Muscle of leg (tissue), 11 donors: Measurements from ENCODE around the gene EP300. TPM values are rescaled to one million over a fixed set of nuclear protein-coding genes. Genes with fewer than 3 reads are reported as not detected.
"Not testable (repeated sequence)": the region's sequence is repeated elsewhere in the genome, so short reads cannot be mapped to it uniquely, and the experiment has no call there.

Source experiments
- DNase-seq: peaks from one replicate; pipeline ENCODE4 v3.0.0; 2013
- H3K27ac ChIP-seq: one replicate; pipeline ENCODE4 v1.5.1; 2013; ENCODE audit warnings: mild to moderate bottlenecking, low read length, control low read depth
- H3K27me3 ChIP-seq: one replicate; pipeline ENCODE4 v1.6.1; 2013; ENCODE audit warnings: low read length; ENCODE audit not compliant: control insufficient read depth, insufficient read depth
- H3K36me3 ChIP-seq: one replicate; pipeline ENCODE4 v1.6.1; 2013; ENCODE audit warnings: low read length; ENCODE audit not compliant: control insufficient read depth, insufficient read depth
- H3K4me1 ChIP-seq: one replicate; pipeline ENCODE4 v1.6.1; 2013; ENCODE audit warnings: low read length; ENCODE audit not compliant: control insufficient read depth, insufficient read depth
- H3K4me3 ChIP-seq: one replicate; pipeline ENCODE4 v1.5.1; 2013; ENCODE audit warnings: low read length, control low read depth
- H3K9me3 ChIP-seq: replicated peaks from 2 replicates; pipeline ENCODE4 v1.6.1; 2013; ENCODE audit warnings: low read depth, low read length; ENCODE audit not compliant: control insufficient read depth
- WGBS: methylation state at CpG from one replicate; pipeline ENCODE4 v1.1.5; 2013; ENCODE audit warnings: missing lambda C conversion rate; ENCODE audit not compliant: insufficient coverage; 5-methylcytosine and 5-hydroxymethylcytosine counted together
- polyA plus RNA-seq, 8 donors: library from polyadenylated mRNA; unstranded; fragments of 120-200 nt; gene quantifications; one replicate each; pipeline versions ENCODE4 v1.2.1 to v1.2.3, GENCODE V29; 2013; ENCODE audit warnings: inconsistent platforms in 1 of 8, low replicate concordance in 1 of 8; ENCODE audit not compliant: insufficient read length in 8 of 8, insufficient read depth in 1 of 8
- total RNA-seq: library from RNA; stranded (reverse); fragments of 120-200 nt; gene quantifications from one replicate; pipeline ENCODE4 v1.2.4, GENCODE V29; 2013

The EP300 gene
- total and polyA plus RNA-seq, 9 donors, result 27.6 to 48.0 (median 34.8) TPM

DNA sequence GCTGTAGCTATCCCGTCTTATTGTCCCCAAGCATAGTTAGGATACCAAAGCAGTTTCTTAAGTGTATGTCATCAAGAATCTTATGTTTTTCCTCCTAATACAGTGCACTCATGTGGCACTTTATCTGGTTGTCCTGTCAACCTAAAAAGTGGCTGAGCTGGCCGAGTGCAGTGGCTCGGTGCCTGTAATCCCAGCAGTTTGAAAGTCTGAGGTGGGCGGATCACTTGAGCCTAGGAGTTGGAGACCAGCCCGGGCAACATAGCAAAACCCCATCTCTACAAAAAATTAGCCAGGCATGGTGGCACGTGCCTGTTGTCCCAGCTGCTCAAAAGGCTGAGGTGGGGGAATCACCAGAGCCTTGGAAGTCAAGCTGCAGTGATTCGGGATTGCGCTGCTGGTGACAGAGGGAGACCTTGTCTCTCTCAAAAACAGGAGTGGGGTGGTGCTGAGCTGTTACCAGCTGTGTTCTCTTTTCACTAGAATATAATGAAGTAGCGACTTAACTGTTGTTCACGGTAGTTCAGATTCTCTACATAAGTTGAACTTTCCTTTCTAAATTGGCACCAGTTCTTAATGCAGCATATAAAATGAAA lies 48.1 kb downstream of the EP300 start:
- H3K36me3 ChIP-seq, result peaks cover 70% of the 10 kb centered on the region
- H3K27ac ChIP-seq, result no peak overlapping the region
- H3K4me3 ChIP-seq, result no peak overlapping the region
- DNase-seq, result peak; percentile 9
- H3K9me3 ChIP-seq, result no peaks in the 10 kb centered on the region
- no CpG with 5 or more reads among the region's 10 CpGs for WGBS
- no peaks in the 10 kb centered on the region for H3K4me1 ChIP-seq
- no peaks in the 10 kb centered on the region for H3K27me3 ChIP-seq

DNA sequence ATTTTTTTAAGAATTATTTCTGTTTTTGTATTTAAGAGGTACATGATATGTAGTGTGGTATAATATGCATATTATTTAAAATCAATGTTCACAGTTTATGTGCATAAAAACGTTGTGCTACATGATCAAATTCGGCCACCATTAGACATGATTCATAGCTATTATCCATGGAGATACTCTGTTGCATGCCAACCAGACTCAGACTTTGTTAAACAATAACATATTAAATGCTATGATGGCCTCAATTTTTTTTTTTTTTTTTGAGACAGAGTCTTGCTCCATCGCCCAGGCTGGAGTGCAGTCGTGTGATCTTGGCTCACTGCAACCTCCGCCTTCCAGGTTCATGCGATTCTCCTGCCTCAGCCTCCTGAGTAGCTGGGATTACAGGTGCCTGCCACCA lies 53.5 kb downstream of the EP300 start:
- DNase-seq, H3K4me1 ChIP-seq: not testable (repeated sequence)

DNA sequence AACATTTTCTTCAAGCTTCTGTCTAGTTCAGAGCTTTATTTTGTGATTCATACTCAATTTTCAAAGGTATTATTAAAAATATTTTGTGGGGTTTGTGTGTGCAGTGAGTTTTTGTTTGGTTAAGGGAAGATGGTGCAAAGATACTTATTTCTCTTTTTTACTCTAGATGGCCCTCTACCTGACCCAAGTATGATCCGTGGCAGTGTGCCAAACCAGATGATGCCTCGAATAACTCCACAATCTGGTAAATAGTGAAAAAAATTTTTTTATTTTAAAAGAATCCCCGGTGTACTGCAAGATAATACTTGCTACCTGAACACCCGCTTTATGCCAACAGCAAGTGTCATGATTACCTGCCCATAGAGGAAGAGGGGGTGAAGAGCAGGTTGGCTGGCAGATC lies 54.2 kb downstream of the EP300 start:
- Histone ChIP-seq H3K4me3 (no peak overlapping the region), H3K4me1 (no peaks in the 10 kb centered on the region), H3K36me3 (peaks cover 74% of the 10 kb centered on the region), H3K27ac (no peak overlapping the region), H3K27me3 (no peaks in the 10 kb centered on the region), H3K9me3 (no peaks in the 10 kb centered on the region)
- peak; percentile 16 for DNase-seq
- no CpG with 5 or more reads among the region's 4 CpGs for WGBS

More for the DNA sequence above, 53.5 kb downstream of the EP300 start:
- not testable (repeated sequence) for H3K27me3 ChIP-seq, H3K4me3 ChIP-seq, H3K27ac ChIP-seq, H3K9me3 ChIP-seq
- peaks cover 73% of the 10 kb centered on the region for H3K36me3 ChIP-seq
- no CpG with 5 or more reads among the region's 6 CpGs for WGBS

DNA sequence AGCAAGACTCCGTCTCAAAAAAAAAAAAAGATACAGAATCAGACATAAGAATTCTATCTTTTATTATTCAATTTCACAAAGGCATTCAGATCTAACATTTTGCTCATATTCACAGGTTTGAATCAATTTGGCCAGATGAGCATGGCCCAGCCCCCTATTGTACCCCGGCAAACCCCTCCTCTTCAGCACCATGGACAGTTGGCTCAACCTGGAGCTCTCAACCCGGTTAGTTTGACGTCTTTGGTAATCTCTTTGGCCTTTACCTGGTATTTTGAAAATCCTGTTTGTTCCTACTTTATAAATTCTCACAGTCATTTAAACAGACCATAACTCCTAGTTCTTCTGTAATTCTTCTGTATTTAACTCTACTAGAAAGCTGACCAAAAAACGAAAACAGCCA lies 55.3 kb downstream of the EP300 start:
- Histone ChIP-seq H3K4me1 (no peaks in the 10 kb centered on the region), H3K36me3 (peaks cover 75% of the 10 kb centered on the region), H3K27ac (no peak overlapping the region), H3K9me3 (no peaks in the 10 kb centered on the region), H3K4me3 (no peak overlapping the region), H3K27me3 (no peaks in the 10 kb centered on the region)
- DNase-seq, result no peak
- 93% methylated on average over 3 of the region's 5 CpGs for WGBS

DNA sequence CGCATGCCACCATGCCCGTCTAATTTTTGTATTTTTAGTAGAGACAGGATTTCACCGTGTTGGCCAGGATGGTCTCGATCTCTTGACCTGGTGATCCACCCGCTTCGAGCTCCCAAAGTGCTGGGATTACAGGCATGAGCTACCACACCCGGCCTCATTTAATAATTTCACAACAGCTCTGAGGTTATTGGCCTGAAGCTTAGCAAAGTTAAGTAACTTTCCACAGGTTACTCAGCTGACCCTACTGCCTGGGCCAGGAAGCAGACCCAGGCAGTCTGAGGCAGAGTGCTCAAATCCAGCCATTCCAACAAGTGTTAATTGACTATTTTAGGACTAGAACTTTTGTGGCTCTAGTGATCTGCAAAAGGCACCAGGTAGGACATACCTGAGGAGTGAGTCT lies 60.5 kb downstream of the EP300 start:
- Histone ChIP-seq H3K27ac (no peak overlapping the region), H3K27me3 (no peaks in the 10 kb centered on the region), H3K36me3 (peaks cover 82% of the 10 kb centered on the region), H3K9me3 (no peaks in the 10 kb centered on the region), H3K4me3 (no peak overlapping the region), H3K4me1 (no peaks in the 10 kb centered on the region)
- WGBS, result 100% methylated on average over 1 of the region's 7 CpGs
- no peak for DNase-seq

DNA sequence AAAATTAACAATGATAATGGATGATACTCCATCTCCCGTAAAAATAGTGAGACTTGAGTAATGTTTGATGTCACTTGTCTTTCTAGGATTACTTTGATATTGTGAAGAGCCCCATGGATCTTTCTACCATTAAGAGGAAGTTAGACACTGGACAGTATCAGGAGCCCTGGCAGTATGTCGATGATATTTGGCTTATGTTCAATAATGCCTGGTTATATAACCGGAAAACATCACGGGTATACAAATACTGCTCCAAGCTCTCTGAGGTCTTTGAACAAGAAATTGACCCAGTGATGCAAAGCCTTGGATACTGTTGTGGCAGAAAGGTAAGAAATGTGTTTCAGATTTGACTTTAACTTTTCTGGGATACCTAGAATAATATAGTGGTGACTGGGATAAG lies 64.7 kb downstream of the EP300 start:
- H3K27ac ChIP-seq, result no peak overlapping the region

DNA sequence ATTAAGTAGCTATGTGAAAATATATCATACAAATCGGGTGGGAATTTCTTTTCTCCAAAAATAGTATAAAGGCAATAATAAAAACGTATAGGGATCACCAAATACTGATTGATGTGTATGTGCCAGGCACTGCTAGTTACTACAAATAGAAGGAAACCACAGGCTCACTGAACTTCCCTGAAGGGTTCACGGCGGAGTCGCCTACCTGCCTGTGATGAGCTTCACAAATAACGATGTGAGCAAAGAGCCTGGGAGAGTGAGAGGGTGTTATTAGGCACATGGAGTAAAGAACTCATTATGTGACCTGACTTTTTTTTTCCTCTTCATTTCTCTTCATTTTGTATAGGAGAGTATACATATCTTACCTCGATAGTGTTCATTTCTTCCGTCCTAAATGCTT lies 76.8 kb downstream of the EP300 start:
- Histone ChIP-seq H3K4me3 (no peak overlapping the region), H3K27me3 (no peaks in the 10 kb centered on the region), H3K36me3 (peaks cover 60% of the 10 kb centered on the region), H3K9me3 (no peaks in the 10 kb centered on the region), H3K27ac (no peak overlapping the region), H3K4me1 (no peaks in the 10 kb centered on the region)
- WGBS, result no CpG with 5 or more reads among the region's 8 CpGs
- DNase-seq, result no peak

More for the DNA sequence above, 64.7 kb downstream of the EP300 start:
- Histone ChIP-seq H3K36me3 (peaks cover 78% of the 10 kb centered on the region), H3K27me3 (no peaks in the 10 kb centered on the region), H3K9me3 (no peaks in the 10 kb centered on the region), H3K4me1 (no peaks in the 10 kb centered on the region), H3K4me3 (no peak overlapping the region)
- 80% methylated on average over 3 of the region's 4 CpGs for WGBS
- no peak for DNase-seq

DNA sequence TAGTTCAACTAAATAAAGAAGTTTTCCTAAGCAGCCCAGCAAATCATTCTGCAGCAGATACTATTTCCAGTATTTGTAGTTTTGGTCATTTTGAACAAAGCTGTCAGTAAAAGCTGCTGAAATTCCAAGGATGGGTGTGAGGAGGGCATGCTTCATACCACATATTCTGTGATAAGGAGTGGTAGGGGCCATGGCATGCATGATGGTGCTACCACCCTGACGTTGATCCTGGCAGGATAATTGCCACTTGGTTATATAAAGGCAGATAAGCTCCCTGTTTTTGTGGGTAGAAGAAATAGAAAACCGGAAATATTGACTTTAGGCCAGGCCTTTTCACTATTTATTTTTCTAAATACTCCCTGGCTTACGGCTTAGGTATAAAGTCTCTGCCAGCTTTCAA lies 79.6 kb downstream of the EP300 start:
- no CpG with 5 or more reads among the region's 3 CpGs for WGBS
- peaks cover 63% of the 10 kb centered on the region for H3K36me3 ChIP-seq
- no peak overlapping the region for H3K27ac ChIP-seq

DNA sequence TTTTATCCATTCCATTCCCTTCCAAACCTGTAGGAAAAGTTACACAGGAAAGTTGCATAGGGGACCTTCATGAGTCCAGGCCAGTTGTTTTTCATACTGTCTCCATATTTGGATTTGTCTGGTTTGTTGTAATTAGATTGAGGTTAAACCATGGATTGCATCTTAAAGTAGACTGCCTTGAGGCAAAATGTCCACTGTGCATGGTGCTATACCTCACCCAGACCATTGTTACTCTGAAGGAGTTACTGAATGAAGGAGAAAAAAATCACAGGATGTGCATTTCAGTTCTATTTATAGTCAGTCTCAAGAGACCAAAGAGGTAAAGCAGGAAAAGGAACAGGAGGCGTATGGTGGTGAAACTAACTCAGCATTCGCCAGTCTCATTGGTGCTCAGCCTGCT lies 83.2 kb downstream of the EP300 start:
- Histone ChIP-seq H3K27me3 (no peaks in the 10 kb centered on the region), H3K4me3 (no peak overlapping the region), H3K9me3 (no peaks in the 10 kb centered on the region), H3K4me1 (peaks cover 21% of the 10 kb centered on the region), H3K36me3 (peaks cover 68% of the 10 kb centered on the region), H3K27ac (no peak overlapping the region)
- DNase-seq, result no peak
- 80% methylated on average over 1 of the region's 2 CpGs for WGBS

More for the DNA sequence above, 79.6 kb downstream of the EP300 start:
- no peak for DNase-seq
- Histone ChIP-seq H3K4me3 (no peak overlapping the region), H3K9me3 (no peaks in the 10 kb centered on the region), H3K27me3 (no peaks in the 10 kb centered on the region), H3K4me1 (peaks cover 5% of the 10 kb centered on the region)

DNA sequence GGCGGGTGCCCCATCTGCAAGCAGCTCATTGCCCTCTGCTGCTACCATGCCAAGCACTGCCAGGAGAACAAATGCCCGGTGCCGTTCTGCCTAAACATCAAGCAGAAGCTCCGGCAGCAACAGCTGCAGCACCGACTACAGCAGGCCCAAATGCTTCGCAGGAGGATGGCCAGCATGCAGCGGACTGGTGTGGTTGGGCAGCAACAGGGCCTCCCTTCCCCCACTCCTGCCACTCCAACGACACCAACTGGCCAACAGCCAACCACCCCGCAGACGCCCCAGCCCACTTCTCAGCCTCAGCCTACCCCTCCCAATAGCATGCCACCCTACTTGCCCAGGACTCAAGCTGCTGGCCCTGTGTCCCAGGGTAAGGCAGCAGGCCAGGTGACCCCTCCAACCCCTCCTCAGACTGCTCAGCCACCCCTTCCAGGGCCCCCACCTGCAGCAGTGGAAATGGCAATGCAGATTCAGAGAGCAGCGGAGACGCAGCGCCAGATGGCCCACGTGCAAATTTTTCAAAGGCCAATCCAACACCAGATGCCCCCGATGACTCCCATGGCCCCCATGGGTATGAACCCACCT lies 84.7 kb downstream of the EP300 start:
- peaks cover 61% of the 10 kb centered on the region for H3K36me3 ChIP-seq
- H3K9me3 ChIP-seq, result no peaks in the 10 kb centered on the region
- 79% methylated on average over 15 of the region's 15 CpGs for WGBS
- no peak overlapping the region for H3K27ac ChIP-seq
- peaks cover 26% of the 10 kb centered on the region for H3K4me1 ChIP-seq
- H3K4me3 ChIP-seq, result no peak overlapping the region
- no peaks in the 10 kb centered on the region for H3K27me3 ChIP-seq
- DNase-seq, result no peak
